Measurements from ENCODE around the gene CORIN.

- no peak for TF ChIP-seq CTCF (tag by site-specific recombination; IDR thresholded peaks at IDR 0.05)
- no peak for TF ChIP-seq OSR2 (tag by site-specific recombination; IDR thresholded peaks at IDR 0.05)
Observed at GRCh38 chr4:47631161-47631560, 206.7 kb downstream of the CORIN start.
